HuH-7 (cell line): ENCODE results near the gene KSR1.

Experiments
- DNase-seq: peaks from one replicate; pipeline ENCODE4 v3.0.0; 2011; ENCODE audit warnings: low spot score

Gene KSR1

DNA sequence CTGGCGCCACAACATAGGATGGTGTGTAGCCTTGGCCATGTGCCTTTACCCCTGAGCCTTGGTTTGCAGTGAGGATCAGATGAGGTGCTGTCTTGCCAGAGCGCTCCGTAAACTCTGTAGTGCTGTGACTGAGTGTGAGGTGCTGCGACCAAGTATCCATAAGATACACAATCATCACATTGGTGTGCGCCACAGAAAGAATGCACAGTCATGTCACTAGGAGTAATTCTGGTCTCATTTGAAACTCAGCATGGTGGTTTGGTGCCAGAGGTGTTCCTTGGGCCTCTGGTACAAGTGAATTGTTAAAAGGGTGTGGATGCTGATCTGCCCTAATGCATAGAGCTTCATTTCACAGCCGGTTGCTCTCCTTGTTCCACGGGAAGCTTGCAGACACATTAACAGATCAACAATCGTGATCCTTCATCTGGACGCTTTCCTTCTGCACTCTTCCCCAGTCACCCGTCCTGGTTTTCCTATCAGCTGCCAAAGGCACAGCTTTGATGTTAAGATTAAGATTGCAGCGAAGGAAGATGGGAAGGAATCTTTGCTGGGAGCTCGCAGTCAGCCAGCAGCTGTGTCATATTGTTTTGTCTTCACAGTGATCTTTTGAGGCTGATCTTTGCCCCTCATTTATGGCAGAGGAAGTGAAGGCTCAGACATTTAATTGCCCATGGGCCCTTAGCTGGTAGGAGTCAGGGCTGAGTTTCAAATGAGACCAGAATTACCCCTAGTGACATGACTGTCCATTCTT lies 79.1 kb downstream of the KSR1 start:
- no peak for DNase-seq

DNA sequence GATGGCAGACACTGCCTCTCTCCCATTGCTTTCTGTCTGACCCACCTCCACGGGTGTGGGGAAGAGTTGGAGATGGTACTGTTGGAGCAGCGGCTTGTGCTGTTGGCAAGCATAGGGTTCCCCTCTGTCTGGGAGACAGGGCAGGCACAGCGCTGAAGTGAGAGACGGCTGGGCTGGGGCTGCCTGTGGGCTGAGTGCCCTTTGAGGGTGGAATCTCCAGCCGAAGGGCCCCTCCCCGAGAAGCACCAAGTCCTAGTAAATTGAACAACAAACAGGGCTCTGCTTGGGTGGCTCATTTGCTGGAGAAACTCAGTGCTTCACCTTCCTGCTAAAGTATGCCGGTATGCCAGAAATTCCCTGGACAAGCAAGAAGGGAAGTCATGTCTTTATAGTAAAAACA lies 79.7 kb downstream of the KSR1 start:
- DNase-seq, result no peak

DNA sequence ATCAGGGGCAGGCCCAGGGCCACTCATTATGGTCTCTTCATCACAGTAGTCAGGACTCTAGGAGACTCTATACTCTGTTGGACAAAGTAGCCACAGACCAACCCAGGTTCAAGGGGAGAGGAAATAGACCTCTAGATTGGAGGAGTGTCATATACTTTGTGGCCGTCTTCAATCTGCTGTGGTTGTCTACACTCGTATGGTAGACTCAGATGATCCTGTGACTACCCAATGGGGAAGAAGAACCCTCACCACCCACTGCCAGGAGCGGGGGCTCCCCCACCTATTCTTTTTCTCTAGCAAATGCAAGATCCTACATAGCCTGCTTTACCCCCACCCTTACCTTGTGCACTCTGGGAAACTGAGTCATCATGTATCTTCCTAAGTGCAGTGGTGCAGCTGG lies 80.5 kb downstream of the KSR1 start:
- no peak for DNase-seq

DNA sequence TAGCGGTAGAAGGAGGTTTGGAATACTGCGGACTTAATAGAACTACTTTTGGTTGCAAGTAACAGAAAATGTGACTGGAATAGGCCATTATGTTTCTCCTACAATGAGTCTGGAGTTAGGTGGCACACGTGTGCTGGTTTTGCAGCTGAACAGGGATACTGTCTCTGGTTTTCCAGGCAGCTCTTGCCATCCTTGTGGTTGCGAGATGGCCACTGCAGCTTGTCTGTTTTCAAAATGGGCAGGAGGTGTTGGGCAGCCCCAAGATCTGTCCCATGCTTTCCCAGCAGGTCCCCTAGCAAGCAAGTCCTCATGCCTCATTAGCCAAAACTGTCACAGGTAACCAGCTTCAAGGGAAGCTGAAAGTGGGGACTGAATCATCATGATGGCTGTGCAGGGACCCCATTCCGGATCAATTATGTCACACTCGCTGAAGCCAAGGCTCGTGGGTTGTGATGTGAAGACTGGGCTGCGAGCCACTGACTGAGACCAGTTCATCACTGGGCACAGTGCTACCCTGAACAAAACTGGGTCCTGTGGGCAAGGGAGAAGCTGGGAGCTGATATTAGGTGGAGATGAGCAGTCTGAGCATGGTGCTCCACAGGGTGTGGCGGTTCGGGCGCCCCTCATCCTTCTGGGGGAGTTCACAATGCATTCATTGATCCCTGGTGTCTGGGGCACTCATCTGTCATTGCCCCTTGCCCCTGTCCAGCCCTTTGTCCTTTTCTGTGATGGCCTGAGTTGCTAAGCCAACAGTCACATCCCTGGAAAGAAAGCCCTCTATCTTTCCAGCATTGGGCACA lies 82.1 kb downstream of the KSR1 start:
- no peak for DNase-seq

DNA sequence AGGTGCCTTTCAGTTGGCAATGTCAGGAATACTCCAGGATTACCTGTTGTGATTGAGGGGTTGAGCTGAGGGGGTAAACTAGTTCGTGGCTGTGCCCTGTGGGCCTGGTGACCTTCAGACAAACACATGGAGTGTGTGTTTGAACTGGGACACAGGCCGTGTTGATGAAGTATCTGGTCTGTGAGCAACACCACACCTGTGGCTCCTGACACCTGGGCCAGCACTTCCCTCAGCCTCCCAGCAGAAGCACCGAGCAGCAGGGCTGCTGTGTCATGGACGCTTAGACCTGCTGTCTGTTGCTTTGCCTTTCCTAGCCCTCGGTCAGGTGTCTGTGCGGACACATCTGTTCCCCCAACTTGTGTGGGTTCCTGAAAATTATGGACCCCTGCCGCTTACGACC lies 82.9 kb downstream of the KSR1 start:
- DNase-seq, result no peak

DNA sequence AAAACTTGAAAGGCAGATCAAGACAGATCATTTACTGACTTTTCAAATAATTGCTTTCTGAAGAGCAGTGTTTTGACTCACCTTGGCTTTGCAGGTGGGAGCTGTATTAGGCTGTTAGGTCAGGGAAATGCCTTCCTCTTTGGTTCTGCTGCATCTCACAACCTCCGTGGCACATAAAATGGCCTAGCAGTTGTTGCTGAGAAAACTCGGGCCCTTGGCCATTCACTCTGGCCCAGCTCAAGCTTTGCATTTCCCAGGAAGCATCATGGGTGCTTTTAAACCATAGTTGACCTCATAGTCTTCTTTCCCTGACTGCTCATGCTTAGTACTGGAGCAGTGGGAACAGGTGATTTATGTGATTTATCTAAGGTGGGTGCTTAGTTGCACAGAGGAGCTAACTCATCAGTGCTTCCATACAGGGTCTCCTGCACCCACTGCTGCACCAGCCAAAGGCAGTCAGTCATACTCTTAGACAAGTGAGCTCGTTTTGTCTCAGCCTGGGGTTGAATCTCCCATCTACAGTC lies 83.6 kb downstream of the KSR1 start:
- no peak for DNase-seq

DNA sequence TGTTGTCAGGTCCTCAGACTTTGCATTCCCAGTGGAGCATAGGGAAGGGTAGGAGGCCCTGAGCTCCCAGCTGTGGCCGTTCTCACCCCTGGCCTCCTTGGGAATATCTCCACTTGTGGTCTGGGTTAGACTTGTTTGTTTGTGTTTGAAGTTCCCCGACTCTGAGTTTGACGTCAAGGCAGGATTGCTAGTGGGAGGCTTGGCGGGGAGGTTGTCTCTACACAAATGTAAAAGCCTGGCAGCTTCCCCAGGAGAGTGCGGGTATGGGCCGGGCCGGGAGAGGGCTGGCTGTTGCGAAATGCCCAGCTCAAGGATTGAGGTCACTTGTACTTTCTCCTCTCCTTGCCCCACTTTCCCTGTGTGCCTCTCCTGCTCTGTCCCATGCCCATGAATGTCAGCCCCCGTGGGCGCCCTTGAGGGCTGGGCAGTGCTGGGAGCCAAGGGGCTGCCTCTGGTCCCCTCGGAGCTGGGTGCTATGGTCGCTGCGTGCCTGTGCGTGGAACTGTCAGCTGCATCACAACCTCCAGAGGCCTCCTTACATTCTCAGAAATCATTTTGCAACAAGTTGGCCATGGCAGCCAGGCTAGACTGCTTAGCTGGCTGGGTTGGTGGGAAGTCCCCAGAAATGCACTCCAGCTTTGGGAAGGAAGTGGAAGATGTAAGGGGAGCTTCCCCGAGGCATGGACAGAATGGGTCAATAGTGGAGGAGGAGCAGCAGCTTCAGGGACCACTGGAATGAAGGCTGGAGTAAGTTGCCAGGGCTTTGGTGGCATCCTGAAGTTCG lies 84.3 kb downstream of the KSR1 start:
- no peak for DNase-seq

DNA sequence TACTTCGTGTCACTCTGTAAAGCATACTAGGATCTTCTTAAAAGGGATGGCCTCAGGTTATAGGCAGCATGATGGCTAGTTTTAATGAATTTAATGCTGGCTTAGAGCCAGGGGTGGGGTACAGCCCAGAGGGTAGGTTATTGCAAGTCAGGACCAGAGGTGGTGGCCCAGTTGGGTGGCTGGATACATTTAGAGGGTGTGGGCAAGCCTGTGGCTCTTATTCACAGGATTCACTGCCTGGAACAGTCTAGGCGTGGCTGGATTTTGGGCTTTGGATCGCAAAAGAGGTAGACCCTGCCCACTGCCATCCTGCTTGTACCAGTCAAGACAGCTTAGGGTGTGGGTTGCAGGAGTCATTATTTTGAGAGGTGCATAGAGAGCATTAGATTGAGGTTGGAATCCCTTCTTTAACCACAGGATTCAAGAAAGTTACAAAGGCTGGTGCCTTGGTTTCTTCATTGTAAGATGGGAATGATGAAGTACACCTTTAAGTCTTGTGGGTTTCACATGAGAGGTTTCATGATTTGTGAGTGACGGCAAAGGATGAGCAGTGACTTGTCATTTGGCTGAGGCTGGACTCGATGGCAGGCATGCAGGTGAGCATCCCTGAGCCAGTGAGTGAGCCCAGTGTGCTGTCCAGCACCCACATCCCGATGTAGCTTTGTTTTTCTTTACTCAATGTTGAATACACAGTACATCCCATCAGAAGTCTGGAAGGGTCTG lies 85.2 kb downstream of the KSR1 start:
- DNase-seq, result no peak

DNA sequence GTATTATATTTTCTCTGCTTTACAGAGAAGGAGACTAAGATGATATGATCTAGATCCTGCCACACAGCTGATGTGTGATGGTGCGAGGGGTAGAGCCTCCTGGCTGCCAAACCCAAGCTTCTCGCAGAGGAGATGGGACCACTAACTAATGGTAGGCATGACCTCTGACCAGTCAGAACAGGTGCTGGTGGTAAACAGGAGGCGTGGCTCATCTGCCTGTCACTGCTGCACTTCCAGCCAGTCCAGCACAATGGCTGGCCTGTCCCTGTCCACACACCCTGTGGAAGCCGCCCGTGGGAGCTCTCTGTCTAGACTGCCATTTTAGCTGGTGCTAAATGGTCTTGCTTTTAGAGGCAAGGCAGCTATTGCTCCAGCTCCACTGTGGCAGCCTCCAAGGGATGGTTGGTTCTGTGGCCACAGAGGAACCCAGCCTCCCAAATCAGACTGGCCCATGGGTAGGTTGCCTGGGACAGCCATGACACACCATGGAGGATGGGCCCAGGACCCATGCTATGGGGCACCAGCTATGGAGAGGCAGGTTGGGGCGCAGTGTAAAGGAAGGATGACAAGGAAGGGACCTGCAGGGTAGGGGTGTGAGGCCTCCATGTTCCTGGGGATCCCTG lies 86.7 kb downstream of the KSR1 start:
- DNase-seq, result no peak

DNA sequence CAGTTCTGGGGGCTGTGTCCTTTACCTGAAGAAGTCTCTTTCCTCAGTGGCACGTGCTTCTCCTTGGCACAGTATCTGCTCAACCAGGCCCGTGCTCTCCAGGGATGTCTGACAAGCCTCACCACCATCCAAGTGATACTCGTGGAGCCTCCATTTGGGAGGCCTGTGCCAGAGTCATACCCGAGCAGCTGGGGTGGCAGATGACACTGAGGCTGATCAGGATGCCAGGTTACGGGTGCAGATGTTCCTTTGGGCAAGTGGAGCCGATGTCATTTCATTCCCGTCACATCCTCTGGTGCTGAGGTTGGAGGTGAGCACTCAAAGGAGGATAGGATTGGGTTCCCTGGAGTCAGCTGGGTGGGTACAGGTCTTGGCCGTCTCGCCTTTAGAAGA lies 87.2 kb downstream of the KSR1 start:
- DNase-seq, result no peak

DNA sequence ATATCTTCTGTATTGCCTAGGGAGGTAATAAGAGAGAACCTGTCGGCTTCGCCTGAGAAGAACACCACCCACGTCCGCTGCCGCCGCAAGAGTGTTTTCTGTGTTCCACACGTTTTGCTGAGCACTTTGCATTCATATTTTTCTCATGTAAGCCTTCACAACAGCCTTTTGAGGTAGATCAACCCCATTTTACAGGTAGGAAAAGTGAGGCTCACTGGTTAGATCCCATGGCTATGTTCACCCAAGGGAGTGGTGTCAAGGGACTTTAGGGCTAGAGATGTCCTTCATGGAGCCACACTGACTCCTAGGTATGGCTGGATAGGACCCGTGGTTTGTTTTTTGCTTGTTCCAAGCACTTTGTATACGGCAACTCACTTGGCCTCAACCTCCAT lies 87.7 kb downstream of the KSR1 start:
- DNase-seq, result no peak

DNA sequence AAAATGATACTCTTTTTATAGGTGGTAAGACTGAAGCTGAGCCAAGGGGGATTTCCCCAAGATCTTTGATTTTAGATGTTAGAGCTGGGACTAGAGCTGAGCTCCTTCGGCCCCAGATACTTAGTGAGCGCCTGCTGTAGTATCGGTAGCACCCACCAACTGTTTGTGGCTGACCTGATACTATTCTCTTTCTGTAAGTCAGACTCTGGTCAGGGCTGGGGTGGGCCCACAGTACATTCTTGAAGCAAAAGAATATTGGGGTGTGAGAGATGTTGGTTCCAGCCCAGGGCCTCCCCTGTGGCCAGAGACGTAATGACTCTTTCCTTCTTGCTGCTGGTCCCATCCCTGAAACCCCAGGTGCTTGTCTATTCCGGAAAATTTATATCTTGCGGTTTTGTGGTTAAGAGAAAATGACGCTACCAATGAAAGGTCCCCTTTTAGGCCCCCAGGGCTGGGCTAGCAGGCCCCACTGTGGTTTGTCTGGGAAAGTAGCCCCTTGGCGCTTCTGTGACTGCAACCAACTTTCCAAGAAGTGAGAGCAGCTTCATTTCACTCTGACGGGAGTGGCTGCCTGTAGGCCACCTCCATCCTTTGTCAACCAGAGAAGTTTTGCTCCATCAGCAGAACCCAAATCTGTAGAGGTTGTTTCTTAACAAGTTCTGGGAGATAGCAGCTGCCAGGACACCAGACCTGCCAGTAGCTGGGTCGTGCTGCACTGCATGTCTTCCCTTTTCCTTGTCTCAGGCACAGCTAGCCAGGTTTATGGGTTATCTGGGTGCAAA lies 88.3 kb downstream of the KSR1 start:
- no peak for DNase-seq

DNA sequence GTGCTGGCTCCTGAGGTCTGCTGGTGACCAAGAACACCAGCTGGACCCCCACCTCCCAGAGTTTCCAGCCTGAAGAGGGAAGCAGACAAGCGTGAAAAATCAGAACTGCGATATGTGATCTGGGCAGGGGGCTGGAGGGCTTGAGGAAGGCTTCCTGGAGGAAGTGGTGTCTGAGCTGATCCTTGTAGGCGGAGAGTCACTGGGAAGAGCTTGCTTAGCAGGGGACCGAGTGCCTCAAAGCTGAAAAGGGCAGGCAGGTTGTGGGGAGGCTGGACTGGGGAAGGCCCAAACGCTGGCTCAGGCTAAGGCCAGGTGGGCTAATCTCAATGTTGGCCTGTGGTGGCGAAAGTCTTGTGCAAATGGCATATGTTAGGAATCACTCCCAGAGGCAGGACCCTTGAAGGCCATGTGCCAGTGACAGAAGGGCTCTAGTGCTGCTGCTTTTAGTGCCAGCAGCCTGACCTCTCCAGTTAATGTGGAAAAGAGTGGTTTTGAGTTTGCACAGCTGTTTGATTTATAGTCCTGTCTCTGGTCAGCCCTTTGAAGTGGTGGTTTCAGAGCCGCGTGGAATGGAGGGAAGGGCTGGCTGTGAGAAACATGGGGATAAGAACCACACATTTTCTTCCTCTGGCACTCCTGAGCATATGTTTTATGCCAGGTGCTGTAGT lies 89.4 kb downstream of the KSR1 start:
- DNase-seq, result no peak

DNA sequence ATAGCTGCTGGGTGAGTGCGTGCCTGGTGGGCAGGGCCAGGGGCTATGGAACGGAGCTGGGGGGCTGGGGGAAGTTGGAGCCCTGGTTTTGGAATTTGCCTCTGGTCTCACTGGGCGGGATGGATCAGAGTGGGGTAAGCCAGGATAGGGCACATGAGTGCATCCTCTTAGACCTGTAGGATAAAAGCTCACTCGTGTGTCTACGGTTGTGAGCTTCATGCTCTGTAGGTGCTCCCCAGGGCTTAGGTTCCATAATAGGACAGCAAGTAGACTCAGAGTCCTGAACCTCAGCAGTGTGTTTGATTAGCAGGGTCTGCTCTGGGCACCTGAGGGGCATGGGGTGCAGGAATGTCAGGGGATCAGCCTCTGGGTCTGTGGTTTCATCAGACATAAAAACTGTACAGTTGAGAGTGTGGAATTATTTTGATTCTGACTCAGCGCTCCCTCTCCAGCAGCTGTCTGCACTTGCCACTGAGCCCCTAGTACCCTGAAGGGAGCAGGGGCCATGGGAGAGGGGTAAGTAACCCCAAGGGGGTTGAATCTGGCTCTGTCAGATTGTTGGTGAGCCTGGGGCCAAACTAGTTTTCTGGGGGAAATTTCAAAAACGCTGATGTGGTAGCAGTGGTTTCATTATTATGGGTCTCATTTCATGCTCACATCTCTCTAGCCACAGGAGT lies 90.5 kb downstream of the KSR1 start:
- DNase-seq, result no peak

DNA sequence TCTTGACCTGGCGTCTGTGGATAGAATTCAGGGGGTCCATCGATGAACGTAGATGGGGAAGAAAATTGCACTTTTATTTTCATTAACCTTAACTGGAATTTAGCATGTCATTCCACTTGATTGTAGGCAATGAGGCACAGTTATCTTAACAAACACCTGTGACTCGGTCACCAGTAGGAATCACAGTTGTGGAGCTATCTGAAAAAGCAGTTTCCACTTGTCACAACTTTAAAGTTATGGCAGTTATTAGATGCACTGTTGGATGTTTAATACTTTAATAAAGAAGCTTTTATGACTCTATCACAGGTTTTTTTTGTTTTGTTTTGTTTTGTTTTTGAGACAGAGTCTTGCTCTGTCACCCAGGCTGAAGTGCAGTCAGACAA lies 91.0 kb downstream of the KSR1 start:
- DNase-seq, result no peak

DNA sequence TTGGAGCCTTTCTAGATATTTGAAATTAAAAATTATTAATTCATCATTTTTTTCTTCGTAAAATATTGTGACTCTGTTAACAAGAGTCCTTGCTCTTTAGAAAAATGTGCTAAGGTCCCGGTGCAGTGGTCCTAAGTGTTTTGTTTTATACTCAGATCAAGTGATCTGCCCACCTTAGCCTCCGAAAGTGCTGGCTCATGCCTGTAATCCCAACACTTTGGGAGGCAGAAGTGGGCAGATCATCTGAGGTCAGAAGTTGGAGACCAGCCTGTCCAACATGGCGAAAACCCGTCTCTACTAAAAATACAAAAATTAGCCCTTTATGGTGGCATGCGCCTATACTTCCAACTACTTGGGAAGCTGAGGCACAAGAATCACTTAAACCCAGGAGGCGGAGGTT lies 92.1 kb downstream of the KSR1 start:
- no peak for DNase-seq

DNA sequence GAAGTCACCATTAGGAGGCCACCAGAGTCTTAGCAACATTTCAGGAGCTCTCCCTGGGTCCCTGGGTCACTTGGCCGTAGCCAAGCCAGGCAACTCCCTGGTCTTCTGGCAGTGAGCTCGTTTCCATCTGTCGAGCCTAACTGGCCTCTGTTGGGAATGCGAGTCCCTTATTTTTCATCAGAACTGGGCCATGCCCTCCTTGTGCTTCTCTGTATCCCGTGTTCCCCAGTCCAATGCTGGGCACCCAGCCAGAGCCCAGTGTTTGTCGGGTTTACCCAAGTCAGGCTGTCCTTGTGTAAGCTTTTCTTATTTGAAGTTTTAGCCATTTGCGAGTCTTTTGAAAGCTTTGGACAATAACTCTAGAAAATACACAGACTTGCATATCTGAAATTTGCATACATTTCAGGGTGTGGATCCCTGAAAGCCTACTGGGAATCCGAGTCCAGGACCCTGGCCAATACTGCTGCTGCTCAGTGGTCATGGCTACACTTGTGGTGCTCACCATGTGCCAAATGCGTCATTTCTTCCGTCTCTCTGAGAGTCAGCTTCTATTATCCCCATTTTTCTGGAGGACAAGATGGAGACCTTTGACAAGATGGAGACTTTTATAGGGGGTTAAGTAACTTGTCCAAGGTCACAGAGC lies 93.1 kb downstream of the KSR1 start:
- DNase-seq, result no peak

DNA sequence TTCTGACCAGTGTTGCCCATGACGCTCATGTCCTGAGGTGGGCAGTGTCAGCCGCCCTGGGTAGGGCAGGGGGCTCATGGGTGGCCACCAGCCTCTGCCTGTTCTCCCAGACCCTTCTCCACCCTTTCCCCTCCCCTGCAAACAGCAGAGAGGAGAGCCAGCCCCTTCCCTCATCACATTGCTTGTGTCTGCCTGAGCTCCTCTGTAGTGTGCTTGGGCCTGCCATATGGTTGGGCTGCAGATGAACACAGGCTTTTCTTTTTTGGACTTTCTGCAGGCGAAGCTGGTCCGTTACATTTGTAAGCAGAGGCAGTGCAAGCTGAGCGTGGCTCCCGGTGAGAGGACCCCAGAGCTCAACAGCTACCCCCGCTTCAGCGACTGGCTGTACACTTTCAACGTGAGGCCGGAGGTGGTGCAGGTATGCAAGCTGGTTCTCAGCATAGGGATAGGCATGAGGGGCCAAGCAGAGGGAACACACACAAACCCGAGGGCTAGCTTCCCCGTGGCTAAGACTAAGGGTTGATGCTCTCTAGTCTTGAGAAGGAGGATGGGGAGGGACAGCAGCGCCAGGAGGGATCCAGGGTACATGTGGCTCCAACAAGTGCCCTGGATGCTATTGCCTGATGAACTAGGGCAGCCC lies 94.2 kb downstream of the KSR1 start:
- no peak for DNase-seq
